Lung (tissue), 12 donors: ENCODE data around the gene TMEM192. TPM values are rescaled to one million over a fixed set of nuclear protein-coding genes. Genes with fewer than 3 reads are reported as not detected.

Experiments used
- ATAC-seq: fragments of 200-7000 bp; cut with Tn5 transposase; one replicate; pipeline ENCODE4 v1.9.1; 2020; ENCODE audit warnings: moderate number of reproducible peaks; ENCODE audit not compliant: insufficient read depth, low FRiP score
- DNase-seq, 3 donors: peaks; one replicate each; pipeline ENCODE4 v3.0.0-alpha.2; 2013 to 2017
- H3K27ac ChIP-seq, 2 donors: one replicate each; pipeline ENCODE4 v1.5.1; 2013; ENCODE audit warnings: mild to moderate bottlenecking in 2 of 2, moderate library complexity in 2 of 2, control low read depth in 1 of 2, inconsistent platforms in 1 of 2, low read depth in 1 of 2, low read length in 1 of 2
- H3K27me3 ChIP-seq, 3 donors: one replicate each; pipeline ENCODE4 v1.5.1; 2013; ENCODE audit warnings: low read length in 2 of 3; ENCODE audit not compliant: control insufficient read depth in 3 of 3, insufficient read depth in 3 of 3
- H3K36me3 ChIP-seq, 4 donors: one replicate each; pipeline ENCODE4 v1.5.1; 2013; ENCODE audit warnings: low read length in 4 of 4, mild to moderate bottlenecking in 1 of 4, moderate library complexity in 1 of 4; ENCODE audit not compliant: control insufficient read depth in 4 of 4, insufficient read depth in 4 of 4
- H3K4me1 ChIP-seq, 5 donors: one replicate each; pipeline ENCODE4 v1.5.1; 2013; ENCODE audit warnings: low read length in 5 of 5, mild to moderate bottlenecking in 2 of 5, moderate library complexity in 1 of 5; ENCODE audit not compliant: control insufficient read depth in 5 of 5, insufficient read depth in 5 of 5
- H3K4me3 ChIP-seq: one replicate; pipeline ENCODE4 v1.5.1; 2013; ENCODE audit warnings: mild to moderate bottlenecking, control low read depth, moderate library complexity
- H3K9ac ChIP-seq, 2 donors: one replicate each; pipeline ENCODE4 v1.5.1; 2013; ENCODE audit warnings: low read length in 2 of 2, control low read depth in 1 of 2; ENCODE audit not compliant: insufficient read depth in 1 of 2
- H3K9me3 ChIP-seq, 4 donors: one replicate each; pipeline ENCODE4 v1.5.1; 2013; ENCODE audit warnings: low read length in 3 of 4, mild to moderate bottlenecking in 1 of 4, moderate library complexity in 1 of 4; ENCODE audit not compliant: control insufficient read depth in 4 of 4, insufficient read depth in 3 of 4
- CTCF ChIP-seq: IDR thresholded peaks from 2 replicates; pipeline ENCODE4 v1.5.1; 2012; ENCODE audit warnings: mild to moderate bottlenecking; ENCODE audit errors: control extremely low read depth, extremely low read depth
- WGBS, 2 donors: extraction: QIAGEN DNeasy Blood & Tissue Kit; methylation state at CpG; one replicate each; pipeline ENCODE4 v1.1.7; 2013; 5-methylcytosine and 5-hydroxymethylcytosine counted together
- polyA plus RNA-seq, 2 donors: library from polyadenylated mRNA; stranded (reverse); fragments of 200-250 nt; gene quantifications; one replicate each; pipeline ENCODE4 v1.2.1, GENCODE V29; 2013
- total RNA-seq, 2 donors: library from RNA; depleted of rRNA in 1 of 2; stranded (reverse); fragments of >200 nt in 1 of 2; gene quantifications; one replicate each; pipeline ENCODE4 v1.2.1, GENCODE V29; 2014 to 2021
- donor health status: control.
- donor health status: control.
- donor health status: Bipolar disorder and iron deficiency.
- donor health status: healthy.
- donor health status: DM: yes; HTN: yes; CAD: no.

The TMEM192 gene
- total and polyA plus RNA-seq, 4 donors = 8.9 to 16.4 (median 15.2) TPM

GRCh38 chr4:165118256-165118909, 5.7 kb upstream of the TMEM192 start:
- Histone ChIP-seq H3K27ac (no peak overlapping the region), H3K4me3 (no peak overlapping the region), H3K27me3 (no peaks in the 10 kb centered on the region), H3K9ac (no peak overlapping the region), H3K4me1 (peaks cover 0 to 2% (median 0%) of the 10 kb centered on the region in 5 donors), H3K36me3 (no peaks in the 10 kb centered on the region), H3K9me3 (no peaks in the 10 kb centered on the region)
- no peak for ATAC-seq
- no peak for TF ChIP-seq CTCF
- DNase-seq = no peak
- 63 to 79% methylated on average over 4 of the region's 4 CpGs for WGBS, 2 donors

GRCh38 chr4:165115301-165115700, 2.6 kb upstream of the TMEM192 start:
- no peak for ATAC-seq
- no peaks in the 10 kb centered on the region for H3K27me3 ChIP-seq
- H3K9me3 ChIP-seq = no peaks in the 10 kb centered on the region
- H3K36me3 ChIP-seq = no peaks in the 10 kb centered on the region
- H3K4me3 ChIP-seq = no peak overlapping the region
- no peak overlapping the region for H3K9ac ChIP-seq
- WGBS, 2 donors = 94 to 97% methylated on average over 3 of the region's 3 CpGs
- DNase-seq = no peak
- TF ChIP-seq CTCF = no peak
- H3K4me1 ChIP-seq = peaks cover 0 to 11% (median 0%) of the 10 kb centered on the region in 5 donors
- H3K27ac ChIP-seq = no peak overlapping the region

- DNase-seq (peak in 1 of 3 donors; percentile 6), ATAC-seq (no peak)
- H3K9me3 ChIP-seq = no peaks in the 10 kb centered on the region
- H3K4me3 ChIP-seq = peak overlapping the region; percentile 92
- peak overlapping the region; percentile 16 to 41 for H3K9ac ChIP-seq
- no peak for TF ChIP-seq CTCF
- H3K27ac ChIP-seq = peak overlapping the region; percentile 81 to 96
- peaks cover 0 to 11% (median 0%) of the 10 kb centered on the region in 5 donors for H3K4me1 ChIP-seq
- 5 to 6% methylated on average over 17 of the region's 17 CpGs for WGBS, 2 donors
- no peaks in the 10 kb centered on the region for H3K27me3 ChIP-seq
- no peaks in the 10 kb centered on the region for H3K36me3 ChIP-seq
Measured at GRCh38 chr4:165111906-165112367, 723 bp downstream of the TMEM192 start.
